Measurements from ENCODE around the gene DQX1.
A peak's percentile ranks its signal among the peaks of the same experiment; 100 is the strongest.

DQX1 gene

DNA sequence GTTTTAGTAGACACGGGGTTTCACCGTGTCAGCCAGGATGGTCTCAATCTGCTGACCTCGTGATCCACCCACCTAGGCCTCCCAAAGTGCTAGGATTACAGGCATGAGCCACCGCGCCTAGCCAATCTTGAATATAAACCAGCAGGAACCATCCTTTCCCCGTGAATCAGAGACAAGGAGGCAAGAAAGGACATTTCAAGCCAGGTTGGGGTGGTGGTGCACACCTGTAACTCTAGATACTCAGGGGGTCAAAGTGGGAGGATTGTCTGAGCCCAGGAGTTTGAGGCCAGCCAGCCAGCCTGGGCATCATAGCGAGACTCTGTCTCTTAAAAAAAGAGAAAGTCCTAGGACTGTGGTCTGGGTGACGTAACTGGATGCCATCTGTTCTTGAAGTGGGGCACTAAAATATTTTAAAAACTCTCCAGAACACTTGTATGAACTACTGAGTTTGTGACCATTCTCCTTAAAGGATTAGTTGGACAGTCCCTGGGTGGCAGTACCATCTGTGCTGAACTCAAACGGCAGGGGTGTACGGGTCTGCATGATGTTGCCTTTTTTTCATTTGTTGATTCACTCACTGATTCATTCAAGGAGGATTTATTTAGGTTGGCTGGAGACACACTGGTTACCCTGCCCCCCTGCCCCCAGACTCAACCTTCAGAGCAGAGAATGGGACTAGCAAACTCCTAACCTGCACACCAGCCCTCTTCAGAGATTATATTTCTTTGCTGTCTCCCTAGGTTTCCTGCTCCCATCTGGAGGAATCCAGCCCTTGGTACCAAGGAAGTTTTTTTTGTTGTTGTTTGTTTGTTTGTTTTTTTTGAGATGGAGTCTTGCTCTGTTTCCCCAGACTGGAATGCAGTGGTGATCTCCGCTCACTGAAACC, 14.7 kb downstream of the DQX1 start:
- no peak for DNase-seq (ENCODE audit: low spot score)

DNA sequence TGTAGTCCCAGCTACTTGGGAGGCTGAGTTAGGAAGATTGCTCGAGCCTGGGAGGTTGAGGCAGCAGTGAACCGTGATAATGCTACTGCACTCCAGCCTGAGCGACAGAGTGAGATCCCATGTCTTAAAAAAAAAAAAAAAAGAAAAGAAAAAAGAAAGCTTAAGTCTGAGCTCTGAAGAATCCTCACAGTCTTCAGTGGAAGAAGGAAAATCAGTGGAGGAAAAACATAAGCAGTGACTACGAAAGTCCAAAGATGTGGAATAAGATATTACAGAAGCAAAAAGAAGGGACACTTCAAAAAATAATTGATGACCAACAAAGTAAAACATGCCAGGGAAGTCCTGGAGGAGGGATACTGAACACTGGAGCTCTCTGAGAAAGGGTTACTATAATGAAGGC, 15.8 kb downstream of the DQX1 start:
- no peak for DNase-seq (ENCODE audit: low spot score)

DNA sequence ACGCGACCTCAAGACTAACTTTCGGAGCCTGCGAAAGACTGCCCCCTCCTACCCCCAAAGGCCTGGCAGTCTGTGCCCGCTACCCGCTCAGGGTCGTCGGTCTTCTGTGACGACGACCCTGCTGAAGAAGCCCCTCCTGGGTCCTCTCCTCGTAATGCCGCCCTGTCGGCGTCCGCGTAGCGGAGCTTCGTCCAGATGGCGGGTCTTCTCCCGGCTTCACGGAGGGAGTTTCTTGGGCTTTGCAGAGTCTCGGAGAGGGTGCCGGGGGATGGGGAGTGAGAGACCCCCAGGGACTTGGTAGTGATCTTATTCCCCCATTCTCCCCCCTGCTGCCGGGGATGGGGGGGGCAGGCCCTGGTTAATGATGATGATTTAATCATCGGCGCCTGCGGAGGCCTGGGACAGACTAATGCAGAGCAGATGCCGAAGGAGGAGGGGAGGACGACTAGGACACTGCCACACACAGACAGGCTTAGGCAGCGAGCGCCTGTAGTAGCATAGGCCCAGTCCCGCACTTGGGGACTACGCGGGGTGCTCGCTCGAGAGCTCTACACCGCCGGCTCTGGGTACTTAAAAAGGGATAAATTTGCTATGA, 18.0 kb downstream of the DQX1 start:
- no peak for DNase-seq (ENCODE audit: low spot score)

DNA sequence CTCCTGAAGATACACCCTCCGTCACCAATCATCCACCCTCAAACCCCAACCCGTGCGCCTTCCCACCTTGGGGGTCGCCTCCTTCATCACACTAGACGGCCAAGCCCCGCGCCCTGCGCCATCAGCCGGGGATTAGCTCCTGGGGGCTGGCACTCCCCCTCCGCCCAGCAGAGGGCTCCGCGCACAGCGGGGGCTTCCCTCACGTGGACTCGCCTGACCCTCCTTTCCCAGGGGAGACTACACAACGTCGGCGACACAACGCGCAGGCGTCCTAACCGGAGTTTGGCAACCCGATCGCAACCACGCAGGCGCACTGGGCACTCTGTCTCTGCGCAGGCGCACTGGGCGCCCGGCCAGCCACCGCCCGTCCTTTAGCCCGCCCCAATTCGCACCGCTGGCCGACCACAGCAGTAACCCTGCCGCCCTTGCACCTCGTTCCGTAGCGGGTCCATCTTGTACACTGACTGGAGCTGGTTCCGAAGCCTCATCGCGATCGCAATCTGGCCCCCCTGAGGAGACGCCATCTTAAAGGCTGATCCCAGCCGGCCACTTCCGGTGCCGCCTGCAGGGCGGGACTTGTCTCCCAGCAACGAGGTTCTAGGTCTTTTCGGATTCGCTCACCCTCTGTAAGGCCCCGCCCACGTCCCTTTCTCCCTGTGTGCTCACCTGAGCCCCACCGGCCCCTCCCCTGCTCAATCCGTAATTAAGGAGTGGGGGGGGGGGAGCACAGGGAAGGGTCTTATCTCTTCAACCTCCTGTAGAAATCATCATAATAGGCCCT, 18.7 kb downstream of the DQX1 start, which contains the start of gene PCGF1:
Gene PCGF1 (minus strand): TSS at position 551 of the 781 bp plus-strand sequence. CDS start 27 bp downstream, at position 524.
- DNase-seq (ENCODE audit: low spot score) = peak; percentile 100

DNA sequence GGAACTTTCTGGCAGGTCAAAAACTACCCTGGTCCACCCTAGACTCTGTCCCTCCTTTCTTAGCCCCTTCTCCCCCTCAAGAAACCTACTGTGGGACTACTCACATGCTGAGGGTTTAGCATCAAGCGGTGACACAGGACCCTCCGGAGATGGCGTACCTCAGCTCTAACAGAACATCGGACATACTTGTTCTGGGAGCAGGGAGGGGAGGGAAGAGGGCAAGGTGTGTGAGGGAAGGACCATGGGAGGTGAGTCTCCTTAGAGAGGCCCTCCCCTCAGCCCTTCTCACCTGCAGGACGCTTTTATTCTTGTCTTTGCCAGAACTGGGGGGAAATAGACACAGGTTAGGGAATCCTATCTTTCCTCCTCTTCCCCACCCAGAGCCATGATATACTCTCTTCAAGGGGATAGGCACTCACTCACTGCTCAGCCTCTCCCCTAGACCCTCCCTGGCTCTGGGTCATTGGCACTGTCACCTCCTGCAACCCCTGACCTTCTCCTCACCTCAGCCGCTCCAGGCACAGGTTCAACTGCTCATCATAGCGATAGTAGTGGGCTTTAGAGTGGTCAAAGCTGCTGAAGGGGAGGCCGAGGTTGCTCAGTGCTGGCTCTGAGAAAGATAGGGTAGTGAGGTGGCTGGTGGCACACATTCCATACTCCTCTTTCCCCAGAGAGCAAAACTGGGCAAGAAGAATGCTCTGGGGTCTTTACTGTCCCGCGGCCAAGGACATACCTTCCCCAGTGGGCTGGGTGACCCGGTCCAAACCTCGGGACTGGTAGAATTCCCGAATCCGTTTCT, 20.4 kb downstream of the DQX1 start:
- no peak for DNase-seq (ENCODE audit: low spot score)

DNA sequence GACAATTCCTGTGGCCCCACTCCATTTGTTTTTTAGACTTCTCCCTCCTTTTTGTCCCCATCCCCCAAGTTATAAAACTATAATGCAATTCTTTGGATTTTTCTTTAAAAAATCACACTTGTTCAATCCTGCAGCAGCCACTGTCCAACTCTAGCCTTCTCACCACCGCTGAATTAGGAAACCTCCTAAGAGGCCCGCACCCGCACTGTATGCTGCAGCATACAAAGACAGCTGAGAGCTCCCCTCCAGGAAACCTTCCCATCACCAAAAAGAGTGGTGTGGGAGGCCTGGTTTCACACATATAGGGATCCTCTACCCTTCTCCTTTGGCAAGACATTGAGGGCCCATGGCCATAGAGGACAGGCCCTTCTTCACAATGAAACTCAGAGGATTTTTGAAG, 21.4 kb downstream of the DQX1 start:
- DNase-seq (ENCODE audit: low spot score) = no peak

DNA sequence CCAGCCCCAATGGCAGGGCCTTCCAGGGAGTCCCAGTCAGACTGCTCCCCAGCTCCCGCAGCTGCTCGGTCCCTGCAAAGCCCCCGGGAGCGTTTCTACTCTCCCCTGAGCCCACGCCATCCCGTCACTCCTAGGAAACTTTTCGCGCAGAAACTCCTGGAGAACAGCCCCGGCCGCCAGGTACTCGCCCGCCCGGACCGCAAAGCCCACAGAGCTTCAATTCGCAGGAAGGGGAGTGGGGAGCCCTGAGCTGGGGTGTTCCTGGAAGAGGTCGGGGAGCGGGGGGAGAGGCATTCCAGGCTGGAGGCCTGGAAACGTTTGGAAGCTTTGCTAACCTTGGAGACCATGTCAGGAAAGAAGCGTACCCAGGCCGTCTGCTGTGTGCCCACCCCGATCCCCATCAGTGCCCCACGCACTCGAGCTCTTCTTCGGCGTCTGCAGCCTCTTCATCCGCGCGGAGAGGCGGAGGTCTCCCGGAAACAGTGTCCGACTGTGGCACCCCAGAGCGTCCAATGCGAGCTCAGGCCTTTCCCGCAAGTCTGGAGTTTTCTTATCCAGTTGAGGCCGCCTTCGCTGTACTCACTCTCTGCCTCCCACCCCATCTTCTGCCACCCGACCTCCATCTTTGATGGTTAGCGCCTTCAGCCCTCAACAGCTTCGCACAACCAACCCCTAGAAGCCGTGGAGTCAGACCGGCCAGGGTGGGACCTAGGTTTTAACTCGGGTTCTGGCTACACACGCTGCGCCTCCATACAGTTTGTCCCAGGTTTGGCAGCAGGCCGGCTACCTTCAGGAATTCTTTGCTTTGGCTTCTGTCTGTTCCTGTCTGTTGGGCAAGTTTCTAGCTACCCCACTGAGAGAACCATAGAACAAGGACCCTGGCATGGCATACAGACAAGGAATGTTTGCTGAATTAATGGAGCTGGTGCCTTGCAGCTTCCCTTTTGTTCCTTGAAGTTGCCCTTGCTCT, 22.2 kb downstream of the DQX1 start:
- DNase-seq (ENCODE audit: low spot score) = no peak

DNA sequence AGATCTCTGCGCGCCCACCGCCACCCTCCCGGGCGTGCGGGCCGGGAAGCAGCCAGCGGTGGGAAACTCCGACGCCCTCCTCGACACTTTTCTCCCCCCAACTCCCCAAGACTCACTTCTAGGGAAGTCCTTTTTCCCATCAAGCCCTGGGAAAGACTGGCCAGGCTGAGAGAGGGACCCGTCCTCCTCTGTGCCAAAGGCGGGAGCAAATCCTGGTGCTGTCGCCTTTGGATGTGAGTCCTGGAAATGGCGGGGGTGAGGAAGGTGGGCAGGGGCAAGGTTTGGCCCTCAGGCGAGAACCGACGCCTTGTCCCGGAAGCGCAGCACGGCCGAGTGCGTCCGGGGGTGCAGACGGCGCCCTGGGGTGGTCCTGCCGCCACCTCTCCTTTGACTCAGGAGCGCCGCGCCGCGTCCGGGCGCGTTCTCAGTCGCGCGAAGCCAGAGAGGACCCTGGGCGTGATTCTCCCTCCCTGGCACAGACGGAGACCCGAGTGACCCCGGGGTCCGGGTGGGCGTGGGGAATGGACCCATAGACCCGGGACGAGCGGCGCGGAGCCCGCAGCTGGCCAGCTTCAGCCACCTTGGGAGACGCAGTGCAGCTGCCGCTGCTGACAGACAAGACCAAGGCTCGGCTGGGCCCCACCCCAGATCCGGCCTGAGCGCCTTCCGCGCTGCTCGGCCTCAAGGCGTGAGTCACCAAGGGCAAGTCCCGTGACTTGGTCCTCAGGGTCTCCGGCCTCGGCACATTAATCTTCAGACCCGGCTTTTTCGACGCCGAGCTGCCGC, 23.1 kb downstream of the DQX1 start:
- peak; percentile 64 for DNase-seq (ENCODE audit: low spot score)

DNA sequence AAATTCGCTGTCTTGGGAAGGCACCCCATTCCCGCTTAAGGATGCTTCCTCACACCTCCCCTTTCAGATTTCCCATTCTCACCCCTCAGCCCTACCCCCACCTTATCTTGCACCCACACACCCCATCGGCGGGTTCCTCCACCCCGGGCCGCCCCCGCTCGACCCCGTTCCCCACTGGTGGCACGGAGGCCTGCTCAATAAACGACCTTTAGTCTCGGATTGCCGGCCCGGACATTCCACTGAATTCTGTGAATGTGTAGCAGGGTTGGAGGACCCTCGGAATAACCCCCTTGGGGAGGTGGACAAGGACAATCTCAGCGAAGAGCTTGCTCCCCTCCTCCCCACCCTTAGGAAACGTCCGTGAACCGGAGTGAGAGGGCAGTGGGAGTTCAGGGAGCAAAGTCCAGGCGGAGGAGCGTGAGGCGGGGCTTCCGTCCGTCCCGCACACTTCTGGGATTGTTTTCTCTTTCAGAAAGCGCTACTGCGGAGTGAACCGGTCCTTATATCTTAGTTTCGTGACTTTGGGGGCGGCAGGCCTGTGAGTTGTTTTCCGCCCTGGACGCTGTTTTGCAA, 23.8 kb downstream of the DQX1 start:
- no peak for DNase-seq (ENCODE audit: low spot score)

DNA sequence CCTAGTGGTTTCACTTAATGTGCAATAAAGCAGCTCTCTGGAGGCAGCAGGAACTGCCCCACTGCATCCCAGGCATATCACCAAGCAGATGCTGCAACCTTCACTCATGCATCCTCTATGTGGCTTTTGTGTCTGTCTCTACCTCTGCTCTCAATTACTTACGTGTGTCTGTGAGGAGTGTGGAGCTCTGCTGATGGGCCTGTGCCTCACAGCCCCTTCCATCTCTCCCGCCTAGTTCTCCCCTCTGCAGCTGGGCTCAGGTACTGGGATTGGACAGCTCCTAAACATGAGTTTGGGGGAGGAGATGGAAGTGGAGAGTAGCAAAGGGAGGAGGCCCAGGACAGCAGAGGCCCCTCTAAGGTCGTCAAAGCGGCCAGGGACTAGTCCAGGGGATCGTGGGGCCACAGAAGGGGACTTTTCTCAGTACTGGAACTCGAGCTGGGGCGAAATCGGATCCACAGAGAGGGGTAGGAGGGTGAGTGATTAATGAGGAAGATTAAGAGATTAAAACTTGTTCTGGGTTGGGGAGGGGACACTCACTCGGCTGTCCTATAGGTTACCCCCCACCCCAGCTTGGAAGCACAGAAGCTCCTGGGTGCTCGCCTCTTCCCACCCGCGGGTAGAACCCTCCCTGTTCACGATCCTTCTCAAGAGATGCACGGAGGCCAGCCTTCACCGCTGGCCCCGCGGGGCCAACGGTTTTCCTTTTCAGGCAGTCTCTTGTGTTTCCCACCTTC, 24.5 kb downstream of the DQX1 start:
- DNase-seq (ENCODE audit: low spot score) = no peak

DNA sequence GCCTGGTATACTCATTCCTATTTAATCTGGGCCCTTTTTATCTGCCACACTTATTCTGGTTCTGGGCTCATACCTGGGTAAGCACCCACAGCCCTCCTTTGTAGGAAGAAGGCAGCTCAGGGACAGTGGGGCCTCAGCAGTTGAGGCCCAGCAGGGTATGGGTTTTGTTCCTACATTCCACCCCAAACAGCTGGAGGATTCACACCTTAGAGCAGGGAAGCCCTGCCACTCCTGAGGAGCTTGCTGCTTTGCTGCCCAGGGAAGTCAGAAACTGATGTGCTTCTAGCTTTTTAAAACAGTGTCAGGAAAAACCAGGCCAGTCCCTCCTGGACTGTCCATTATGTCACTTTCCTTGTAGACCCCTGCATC, 25.5 kb downstream of the DQX1 start:
- DNase-seq (ENCODE audit: low spot score) = no peak

DNA sequence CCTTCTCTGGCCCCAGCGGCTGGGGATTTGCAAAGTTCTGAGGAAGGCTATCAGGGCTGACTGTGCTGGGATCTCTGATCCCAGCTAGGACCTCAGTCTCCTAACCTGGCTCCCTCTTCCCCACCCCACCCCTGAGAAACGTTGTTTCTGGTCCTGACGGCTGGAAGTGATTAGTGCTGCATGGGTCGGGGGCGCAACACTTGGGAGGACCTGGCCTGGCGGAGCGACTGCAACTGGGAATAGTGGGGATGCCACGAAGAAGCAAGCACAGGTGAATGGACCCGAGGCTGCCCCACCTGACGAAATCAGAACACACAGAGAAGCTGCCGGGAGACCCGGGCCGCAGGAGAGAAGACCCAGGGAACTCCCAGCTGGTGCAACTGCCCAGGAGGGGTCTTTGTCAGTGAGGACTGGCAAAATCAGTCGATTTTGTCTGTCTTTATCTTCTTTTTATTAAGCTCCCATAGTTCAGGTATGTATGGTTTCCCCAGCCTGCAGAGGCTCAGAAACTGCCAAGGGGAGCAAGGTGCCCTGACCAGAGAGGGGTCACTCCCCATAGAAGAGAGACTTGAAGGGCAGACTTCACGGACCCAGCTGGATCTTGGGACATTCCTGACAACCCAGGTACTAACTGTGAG, 26.0 kb downstream of the DQX1 start:
- no peak for DNase-seq (ENCODE audit: low spot score)

DNA sequence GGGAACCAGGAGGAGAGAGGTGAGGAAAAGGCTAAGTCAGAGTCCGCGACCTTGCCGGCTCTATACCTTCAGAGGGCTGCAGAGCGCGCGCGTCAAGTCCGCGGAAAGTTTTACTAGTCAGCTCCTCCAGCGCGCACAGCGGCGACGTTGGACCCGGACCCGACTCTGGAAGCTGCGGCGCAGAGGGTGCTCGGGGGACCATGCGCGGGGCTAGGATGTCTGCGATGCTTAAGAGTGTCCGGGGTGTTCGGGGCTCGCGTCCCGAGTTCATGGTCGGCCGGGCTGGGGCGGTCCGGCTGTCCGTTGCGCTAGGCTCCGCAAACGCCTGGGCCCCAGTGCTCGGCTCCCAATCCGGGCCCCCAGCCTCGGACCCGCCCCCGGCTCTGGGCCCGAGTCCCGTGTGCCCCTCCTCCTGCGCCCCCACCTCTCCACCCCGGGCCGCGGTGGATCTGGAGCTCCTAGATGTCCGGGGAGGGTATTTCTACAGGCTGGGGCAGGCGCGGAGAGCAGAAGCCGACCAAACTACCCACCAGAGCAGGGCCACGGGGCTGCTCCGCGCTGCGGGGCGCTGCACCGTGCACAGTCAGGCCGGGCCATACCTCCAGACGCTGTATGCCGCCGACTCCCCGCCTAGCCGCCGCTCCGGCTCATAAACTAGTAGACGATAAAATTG, 26.6 kb downstream of the DQX1 start, which contains the start of gene LBX2:
Gene LBX2 (minus strand): TSS at position 337 of the 673 bp plus-strand sequence. CDS start 66 bp downstream, at position 271.
- DNase-seq (ENCODE audit: low spot score) = no peak

DNA sequence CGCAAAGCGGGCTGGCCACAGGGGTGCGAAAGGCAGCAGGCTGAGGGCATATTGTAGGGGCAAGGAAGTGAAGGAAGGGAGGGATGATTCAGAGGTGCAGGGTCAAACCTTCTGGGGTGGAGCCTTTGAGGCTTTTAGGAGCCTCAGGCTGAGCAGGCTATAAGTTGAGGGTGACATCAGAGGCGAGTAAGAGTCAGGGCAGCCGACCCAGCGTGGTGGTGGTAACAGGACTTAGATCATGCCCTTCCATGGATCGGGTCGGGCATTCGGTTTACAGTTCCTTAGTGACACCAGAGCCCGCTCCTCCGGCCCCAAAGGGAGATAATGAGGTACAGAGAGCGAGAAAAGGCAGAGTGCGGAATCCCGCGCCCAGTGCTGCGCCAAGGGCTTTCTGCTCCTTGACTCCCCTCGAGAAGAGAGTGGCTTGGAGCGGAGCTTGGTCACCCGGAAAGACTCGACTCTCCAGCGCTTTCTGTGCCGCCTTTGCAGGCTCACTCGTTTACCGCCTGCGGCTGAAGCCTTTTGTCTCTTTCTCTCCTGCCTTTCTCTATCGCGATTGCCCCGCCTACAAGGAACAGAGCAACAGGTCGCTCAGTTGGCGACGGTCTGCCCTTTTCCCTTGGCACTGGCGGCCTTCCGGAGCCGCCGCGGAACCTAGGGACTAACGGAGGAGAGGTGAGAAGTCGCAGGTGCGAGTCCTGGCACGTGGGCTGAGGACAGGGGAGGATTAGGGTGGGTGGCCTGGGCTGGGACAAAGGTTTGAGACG, 27.3 kb downstream of the DQX1 start:
- no peak for DNase-seq (ENCODE audit: low spot score)

DNA sequence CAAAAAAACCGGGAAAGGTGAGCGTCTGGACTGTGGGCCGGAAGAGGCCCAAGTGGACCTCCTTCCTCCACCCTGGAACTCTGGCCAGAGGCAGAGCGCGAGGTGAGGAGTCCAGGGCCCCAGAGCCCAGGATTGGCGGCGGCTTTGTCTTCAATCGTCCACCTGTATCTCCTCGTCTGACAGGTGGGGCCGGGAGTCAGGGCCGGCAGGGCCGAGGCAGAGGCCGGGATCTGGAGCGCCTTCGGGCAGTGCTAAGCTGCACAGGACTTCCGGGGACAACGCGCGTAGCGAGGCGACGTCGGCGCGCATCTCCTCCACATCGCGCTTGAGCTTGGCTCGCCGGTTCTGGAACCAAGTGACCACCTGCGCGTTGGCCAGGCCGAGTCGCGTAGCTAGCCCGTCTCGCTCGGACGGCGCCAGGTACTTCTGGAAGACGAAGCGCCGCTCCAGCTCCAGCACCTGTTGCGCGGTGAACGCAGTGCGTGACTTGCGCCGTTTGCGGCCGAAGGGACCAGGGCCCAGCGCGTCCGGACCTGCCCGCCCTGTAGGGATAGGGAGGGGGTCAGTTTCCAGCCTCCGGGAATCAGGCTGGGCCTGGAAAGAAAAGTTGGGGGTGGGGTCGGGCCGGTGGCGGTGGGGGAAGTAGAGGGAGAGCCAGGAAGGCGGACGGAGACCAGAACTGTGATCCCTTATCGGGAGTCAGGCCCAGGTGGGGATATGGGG, 28.1 kb downstream of the DQX1 start:
- no peak for DNase-seq (ENCODE audit: low spot score)
